ENCODE measurements around the gene CDC42BPA.
"Not testable (repeated sequence)": the region's sequence is repeated elsewhere in the genome, so short reads cannot be mapped to it uniquely, and the experiment has no call there.

The CDC42BPA gene

DNA sequence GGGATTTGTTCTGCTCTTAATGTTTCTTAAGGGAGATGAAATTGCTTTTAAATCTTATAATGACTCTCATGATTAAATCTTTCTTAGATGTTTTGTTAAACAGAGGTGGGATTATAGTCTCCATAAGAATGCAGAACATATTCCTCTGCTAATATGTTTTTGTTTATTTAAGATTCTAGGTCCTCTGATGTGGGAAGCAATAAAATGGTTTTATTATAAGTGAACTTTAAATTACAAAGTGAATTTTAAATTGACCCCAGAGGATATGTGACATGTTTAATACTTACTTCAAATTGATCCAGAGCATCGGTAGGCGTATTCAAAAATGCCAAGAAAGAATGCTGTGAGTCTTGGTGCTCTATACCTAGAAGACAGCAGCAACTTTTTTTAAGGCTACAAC lies 248.8 kb downstream of the CDC42BPA start:
- no peak for DNase-seq

DNA sequence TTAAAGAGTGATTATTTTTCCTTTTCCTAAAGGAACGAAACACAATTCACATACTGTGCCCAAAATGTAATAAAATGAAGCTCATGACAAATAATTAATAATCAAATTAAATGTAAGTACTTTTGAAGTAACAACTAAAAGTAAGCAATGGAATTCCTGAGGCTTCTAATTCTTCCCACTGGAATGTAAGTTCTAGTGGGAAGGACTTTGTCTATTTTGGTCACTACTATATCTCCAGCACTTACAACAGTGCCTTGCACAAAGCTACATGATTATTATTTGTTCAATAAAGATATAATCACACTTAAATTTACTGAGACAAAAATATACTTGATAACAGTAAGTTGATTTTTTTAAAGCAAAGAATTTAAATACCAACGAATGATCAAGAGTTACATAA lies 249.4 kb downstream of the CDC42BPA start:
- DNase-seq: no peak

DNA sequence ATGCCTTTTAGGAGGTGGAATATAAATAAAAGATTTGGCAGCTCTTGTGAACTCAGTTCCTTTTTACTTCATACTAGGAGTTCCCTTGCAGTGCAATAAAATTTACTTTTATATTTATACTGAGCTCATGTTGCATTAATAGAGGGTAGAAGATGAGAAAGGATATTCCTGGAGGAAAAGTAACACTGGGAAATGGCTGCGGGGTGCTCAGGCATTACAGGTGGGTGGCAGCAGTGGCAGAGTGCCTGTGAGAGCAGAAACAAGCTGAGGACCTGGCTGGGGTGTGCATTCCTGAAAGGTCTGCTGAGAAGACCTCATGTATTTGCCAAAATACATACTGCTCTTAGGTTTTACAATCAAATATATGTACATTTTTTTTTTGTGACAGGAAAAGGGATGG lies 251.3 kb downstream of the CDC42BPA start:
- DNase-seq: no peak

DNA sequence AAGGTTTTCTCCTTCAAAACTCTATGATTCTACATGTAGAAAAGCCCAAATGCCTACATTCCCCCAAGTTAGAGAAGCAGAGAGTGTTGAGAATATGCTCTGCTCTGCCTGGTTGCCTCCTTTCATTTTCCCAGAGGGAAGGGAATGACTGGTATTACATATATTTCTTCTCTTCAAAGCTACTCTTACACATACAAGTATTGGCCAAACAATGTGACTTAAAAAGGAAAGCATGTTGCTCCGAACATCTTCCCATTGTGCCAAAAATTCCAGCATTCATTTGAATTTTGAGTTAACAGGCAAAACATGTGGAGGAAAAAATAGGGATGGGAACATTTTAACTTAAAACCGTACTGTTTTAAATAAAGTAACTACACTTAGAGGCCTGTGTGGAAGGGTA lies 253.0 kb downstream of the CDC42BPA start:
- DNase-seq: no peak

- DNase-seq: no peak
These were observed 256.0 kb downstream of the CDC42BPA start for GRCh38 chr1:227062306-227062705.

- no peak for DNase-seq
These were observed 259.2 kb downstream of the CDC42BPA start for GRCh38 chr1:227059076-227059475.

DNA sequence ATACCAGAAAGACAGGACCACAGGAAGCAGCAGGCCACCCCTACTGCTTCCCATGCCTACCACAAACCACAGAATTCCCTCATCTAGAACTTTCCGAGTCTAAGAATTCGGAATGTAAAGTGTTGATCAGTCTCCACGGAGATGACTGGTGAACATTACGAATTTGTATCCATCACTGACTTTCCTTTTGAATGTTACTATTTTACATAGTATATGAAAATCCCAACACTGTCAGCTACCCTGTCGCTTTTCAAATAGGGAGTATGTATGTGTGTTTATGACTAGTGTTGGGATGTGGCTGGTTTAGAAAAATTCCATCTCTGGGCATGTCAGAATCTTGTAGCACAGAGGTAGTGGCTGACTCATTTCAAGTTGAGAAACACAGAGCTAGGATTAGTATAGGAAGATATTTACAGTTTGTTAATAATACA lies 260.0 kb downstream of the CDC42BPA start:
- no peak for DNase-seq

- DNase-seq: no peak
These were observed 269.0 kb downstream of the CDC42BPA start for GRCh38 chr1:227049253-227049652.

DNA sequence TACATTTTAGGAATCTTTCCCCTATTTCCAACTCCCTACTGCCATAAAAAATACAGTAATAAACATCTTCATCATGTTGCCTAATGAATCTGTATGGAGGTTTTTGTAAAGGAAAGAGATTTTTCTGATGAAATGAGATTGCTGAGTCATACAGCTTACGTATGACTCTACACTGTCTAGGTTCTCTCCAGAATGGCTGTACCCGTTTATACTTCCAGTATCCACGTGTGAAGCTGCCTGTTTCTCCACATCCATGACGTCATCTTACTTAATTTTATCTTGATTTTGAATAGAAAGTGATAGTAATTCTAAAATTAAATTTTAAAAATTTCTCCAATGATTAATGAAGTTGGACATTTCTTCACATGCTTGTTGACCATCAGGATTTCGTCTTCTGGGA lies 274.5 kb downstream of the CDC42BPA start:
- DNase-seq: no peak

DNA sequence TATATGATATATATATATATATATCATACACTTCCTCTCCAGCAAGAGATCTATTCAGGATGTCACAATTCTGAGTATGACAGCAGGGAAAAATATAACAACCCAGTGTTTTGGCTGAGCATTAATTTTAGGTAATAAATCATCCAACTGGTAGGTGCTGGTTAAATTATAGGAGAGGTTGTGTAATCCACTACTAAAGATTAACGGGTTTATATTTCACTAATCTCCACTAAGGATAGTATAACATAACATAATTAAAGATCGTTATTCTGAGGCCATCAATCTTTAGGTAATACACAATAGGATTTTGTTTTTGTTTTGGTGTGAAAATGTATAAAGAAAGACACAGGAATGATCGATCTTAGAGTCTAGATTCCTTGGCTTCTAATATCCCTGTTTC lies 276.0 kb downstream of the CDC42BPA start:
- no peak for DNase-seq

DNA sequence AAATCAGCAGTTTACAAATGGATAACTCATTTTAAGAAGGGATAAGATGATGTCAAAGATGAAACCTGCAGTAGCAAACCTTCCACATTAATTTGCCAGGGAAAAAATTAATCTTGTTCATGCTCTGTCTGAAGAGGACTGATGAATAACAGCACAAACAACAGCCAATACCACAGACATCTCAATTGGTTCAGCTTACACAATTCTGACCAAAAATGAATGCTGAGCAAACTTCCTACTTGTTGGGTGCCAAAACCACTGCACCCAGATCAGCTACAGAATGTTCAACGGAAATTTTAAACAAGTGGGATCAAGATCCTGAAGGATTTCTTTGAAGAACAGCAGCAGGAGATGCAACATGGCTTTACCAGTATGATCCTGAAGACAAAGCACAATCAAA lies 279.9 kb downstream of the CDC42BPA start:
- DNase-seq: no peak

DNA sequence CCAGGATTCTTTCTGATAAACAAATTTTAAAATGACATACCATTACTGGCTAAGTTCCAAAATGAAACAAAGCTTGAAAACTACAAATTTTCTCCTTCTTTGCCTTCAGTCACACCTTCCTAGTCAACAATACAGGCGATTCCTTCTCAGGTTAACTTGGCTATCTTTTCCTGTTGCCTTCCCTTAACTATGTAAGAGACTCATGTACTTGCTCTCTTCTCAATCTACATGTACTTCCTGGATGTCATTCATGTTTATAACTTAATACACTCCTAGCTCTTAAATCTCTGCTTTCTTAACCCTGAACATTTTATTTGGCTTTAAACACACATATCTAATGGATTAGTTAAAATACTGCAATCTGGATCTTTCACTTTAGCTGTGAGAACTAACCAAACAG lies 281.2 kb downstream of the CDC42BPA start:
- DNase-seq: no peak

GRCh38 chr1:227035316-227035715 lies 283.0 kb downstream of the CDC42BPA start:
- DNase-seq: no peak

DNA sequence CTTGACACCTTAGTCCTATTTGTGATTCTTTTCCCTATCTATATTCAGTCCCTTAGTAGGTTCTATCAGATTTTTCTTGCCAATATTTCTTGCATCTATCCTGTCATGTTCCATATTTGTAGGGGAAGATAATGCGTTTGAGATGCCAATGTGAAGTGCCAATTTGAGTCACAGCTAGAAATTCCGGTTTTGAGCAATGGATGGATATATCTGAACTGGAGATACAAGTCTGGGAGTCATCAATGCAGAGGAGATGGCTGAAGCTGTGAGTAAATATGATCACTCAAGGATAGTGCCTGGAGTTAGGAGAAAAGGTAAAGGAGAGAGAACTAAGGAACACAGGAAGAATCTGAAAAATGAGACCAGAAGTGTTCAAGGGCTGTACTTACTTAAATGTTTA lies 284.4 kb downstream of the CDC42BPA start:
- no peak for DNase-seq

DNA sequence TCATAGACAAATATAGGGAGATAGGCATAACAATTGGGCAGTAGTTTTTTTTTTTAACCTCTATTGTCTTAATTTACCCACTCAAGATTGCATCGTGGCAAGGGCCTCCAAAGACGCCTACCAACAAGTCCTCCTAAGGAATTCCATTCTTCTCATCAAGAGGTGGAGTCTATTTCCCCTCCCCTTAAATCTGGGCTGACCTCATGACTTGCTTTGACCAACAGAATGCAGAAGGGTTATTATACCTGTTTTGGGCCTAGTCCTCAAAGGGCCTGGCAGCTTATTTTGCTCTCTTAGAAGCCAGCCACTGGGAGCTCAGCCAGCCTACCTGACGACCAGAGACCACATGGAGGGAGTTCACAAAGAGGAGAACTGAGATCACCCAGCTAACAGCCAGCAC lies 285.9 kb downstream of the CDC42BPA start:
- DNase-seq: no peak

DNA sequence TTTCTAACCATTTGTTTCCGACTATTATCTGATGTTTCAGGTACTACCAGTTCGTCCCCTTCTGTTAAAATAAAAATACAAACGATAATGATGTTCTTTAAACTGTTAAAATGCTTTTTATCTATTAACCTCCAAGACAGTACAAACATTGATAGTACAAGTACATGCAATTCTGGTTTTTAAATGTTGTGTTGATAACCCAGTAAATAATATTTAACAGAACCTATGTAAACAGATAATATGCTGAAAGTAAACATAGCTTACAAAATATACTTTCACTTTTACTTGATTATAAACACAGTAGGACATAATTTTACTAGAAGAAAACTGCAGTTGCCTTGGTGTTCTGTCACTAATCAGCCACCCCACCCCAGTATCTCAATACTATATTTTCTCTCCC lies 301.3 kb downstream of the CDC42BPA start:
- DNase-seq: no peak

GRCh38 chr1:227010645-227011044 lies 307.6 kb downstream of the CDC42BPA start:
- DNase-seq: no peak

DNA sequence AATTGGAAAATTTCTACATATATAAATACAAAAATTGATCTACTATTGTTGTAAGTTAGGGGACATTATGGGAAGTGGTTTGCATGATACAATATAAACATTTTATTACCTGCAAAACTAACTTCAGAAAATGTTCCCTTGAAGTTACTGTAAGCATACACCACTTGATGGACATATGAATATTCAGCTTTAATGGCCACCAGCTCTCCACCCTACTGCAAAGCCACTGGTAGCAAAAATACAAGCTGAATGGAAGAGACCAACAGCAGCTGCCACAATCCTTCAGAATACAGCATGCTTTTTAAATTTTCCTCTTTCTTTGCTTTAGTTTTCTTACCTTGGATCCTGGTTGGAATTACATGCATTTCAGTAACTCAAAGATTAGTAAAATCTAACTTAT lies 308.4 kb downstream of the CDC42BPA start:
- DNase-seq: no peak

DNA sequence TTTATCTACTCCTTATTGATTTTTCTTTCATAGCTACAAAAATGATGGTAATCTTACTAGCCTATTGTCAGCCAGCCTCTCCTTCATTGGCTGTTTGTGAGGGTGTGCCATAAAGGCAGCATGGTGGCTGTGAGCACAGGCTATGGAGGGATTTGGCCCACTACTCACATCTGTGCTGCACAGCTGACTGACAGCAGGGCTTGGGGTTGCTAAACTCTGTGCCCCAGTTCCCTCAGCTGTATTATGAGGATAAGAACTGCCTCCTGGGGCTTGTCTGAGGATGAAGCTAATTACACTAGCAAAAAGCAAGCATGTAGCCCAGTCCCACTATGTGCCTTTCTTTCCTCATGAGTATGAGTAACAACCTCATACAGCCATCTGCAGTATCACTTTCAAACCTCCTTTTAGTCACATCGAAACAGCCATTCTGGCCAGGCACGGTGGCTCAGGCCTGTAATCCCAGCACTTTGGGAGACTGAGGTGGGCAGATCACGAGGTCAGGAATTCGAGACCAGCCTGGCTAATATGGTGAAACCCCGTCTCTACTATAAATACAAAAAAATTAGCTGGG lies 312.0 kb downstream of the CDC42BPA start:
- DNase-seq: no peak

DNA sequence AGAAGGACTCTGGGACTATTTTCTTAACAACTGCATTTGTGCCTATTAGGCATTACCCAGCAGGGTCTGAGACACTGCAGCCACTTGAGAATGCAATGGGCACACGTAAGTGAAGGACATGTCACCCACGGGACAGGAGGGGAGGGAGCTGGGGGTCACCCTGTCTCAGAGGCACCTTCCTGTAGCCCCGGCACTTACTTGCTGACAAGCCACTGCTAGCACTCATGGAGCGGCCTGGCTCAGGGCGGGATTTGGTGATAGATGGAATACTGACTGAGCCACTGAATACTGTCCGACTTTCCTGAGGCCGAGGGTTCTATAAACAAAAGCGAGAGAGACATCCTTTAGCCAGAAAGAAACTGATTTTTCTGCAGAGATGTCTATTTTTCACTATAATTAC lies 313.5 kb downstream of the CDC42BPA start:
- DNase-seq: no peak

DNA sequence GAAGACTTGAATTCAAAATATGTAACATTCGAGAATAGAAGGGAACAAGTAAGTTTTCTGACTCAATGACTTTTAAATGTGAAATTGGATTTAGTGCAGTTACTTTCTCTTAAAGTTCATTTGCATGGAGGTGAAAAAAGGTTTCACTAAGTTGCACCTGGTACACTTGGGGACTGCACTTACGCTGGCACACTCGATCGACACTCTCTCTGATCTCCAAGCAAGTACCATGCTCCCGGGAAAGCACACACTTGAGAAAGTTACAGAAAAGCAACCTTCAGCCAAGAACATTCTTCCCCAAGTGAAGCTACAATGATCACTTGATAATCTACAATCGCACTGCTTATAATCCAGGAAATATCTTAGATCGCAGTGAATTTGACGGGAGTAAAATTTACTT lies 315.1 kb downstream of the CDC42BPA start:
- DNase-seq: no peak

- DNase-seq: no peak
These were observed 315.7 kb downstream of the CDC42BPA start for GRCh38 chr1:227002531-227003049.

DNA sequence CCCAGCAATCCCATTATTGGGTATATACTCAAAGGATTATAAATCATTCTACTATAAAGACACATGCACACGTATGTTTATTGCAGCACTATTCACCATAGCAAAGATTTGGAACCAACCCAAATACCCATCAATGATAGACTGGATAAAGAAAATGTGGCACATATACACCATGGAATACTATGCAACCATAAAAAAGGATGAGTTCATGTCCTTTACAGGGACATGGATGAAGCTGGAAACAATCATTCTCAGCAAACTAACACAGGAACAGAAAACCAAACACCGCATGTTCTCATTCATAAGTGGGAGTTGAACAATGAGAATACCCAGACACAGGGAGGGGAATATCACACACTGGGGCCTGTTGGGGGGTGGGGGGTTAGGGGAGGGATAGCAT lies 318.7 kb downstream of the CDC42BPA start:
- DNase-seq: not testable (repeated sequence)
